ENCODE results near the gene LCP2.

DNA sequence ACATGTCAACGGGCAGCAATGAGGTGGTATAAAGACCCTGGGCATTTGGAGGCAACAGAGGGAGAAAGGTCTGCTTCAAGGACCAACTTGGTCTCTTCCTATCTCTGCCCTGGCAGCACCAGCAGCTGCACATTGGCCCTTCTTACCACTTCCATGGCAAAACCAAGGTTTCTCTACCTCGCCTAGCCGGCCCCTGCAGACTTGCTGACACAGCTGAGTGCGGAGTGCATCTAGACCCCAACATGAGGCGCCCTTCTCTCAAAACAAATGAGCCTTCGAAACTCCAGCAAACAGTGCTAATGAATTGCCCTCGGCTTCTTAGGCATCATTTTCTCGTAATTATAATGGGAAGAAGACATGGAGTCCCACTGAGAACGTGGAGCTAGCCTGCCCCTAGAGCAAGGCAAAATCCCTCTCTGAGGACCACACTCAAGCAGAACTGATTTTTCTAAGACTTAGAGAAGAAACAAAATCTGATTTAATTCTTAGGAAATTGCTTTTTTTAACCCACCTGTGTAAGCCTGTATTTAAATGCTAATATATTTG, 49.5 kb upstream of the LCP2 start:
- TF ChIP-seq POLR2A (IDR thresholded peaks at IDR 0.05; ENCODE audit: low read depth, low read length) (no peak), GATA2 (IDR thresholded peaks at IDR 0.05; ENCODE audit: insufficient read depth, insufficient read length, low read depth, low read length) (no peak), JUN (IDR thresholded peaks at IDR 0.05; ENCODE audit: borderline replicate concordance, insufficient read depth, insufficient read length, low read depth) (no peak), POLR2AphosphoS5 (IDR thresholded peaks at IDR 0.05; ENCODE audit: insufficient read depth, low read depth, low read length) (no peak), EZH2 (IDR thresholded peaks at IDR 0.05; ENCODE audit: borderline replicate concordance, low read depth, low read length, severe bottlenecking) (no peak)
- TF ChIP-seq, protein P1, sequence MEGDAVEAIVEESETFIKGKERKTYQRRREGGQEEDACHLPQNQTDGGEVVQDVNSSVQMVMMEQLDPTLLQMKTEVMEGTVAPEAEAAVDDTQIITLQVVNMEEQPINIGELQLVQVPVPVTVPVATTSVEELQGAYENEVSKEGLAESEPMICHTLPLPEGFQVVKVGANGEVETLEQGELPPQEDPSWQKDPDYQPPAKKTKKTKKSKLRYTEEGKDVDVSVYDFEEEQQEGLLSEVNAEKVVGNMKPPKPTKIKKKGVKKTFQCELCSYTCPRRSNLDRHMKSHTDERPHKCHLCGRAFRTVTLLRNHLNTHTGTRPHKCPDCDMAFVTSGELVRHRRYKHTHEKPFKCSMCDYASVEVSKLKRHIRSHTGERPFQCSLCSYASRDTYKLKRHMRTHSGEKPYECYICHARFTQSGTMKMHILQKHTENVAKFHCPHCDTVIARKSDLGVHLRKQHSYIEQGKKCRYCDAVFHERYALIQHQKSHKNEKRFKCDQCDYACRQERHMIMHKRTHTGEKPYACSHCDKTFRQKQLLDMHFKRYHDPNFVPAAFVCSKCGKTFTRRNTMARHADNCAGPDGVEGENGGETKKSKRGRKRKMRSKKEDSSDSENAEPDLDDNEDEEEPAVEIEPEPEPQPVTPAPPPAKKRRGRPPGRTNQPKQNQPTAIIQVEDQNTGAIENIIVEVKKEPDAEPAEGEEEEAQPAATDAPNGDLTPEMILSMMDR (IDR thresholded peaks at IDR 0.05; ENCODE audit: extremely low read depth in 1 of 2, insufficient read depth in 1 of 2, low read depth in 1 of 2, low read length in 2 of 2): no peak

All from endothelial cell of umbilical vein (primary cell).